Left colon (tissue), 2 donors: ENCODE measurements around the gene EP400. TPM values are rescaled to one million over a fixed set of nuclear protein-coding genes. Genes with fewer than 3 reads are reported as not detected.

Source experiments
- ATAC-seq: fragments of 200-7000 bp; cut with Tn5 transposase; one replicate; pipeline ENCODE4 v1.9.1; 2020; ENCODE audit warnings: mild to moderate bottlenecking, moderate library complexity
- DNase-seq, 2 donors: peaks; one replicate each; pipeline ENCODE4 v3.0.0-alpha.2; 2020
- intact Hi-C, 2 donors: fragments of 100-400 bp; cut with DNase I in 1 of 2; cut with micrococcal nuclease in 1 of 2; formaldehyde crosslinking; loops; one replicate each; pipeline versions ENCODE4 v1.11.2 to v1.14.0; 2022; cut with DNase I, micrococcal nuclease
- total RNA-seq, 2 donors: library from RNA; stranded (reverse); fragmentation: NEBNext Ultra II Directional; extraction: Animal tissue kit (Norgen Biotek cat#: 25700); gene quantifications; one replicate each; pipeline ENCODE4 v1.2.1, GENCODE V29; 2021
- donor health status: DM: no; HTN: no; CAD: no.
- donor health status: DM: yes; HTN: yes; CAD: no.

The EP400 gene
- total RNA-seq, 2 donors from 2014 or later, result 28.2 to 38.2 TPM

GRCh38 chr12:132052196-132052932 lies 102.6 kb downstream of the EP400 start:
- ATAC-seq (no peak), DNase-seq (no peak)
- intact Hi-C loops, result no loop called here

GRCh38 chr12:132053338-132054330 lies 103.9 kb downstream of the EP400 start:
- ATAC-seq (no peak), DNase-seq (no peak)
- intact Hi-C loops, result no loop called here

- intact Hi-C loops, result no loop called here
- no peak for ATAC-seq
These were observed 105.2 kb downstream of the EP400 start for GRCh38 chr12:132054983-132055382.

GRCh38 chr12:132055535-132056096 lies 105.9 kb downstream of the EP400 start:
- ATAC-seq, result no peak
- intact Hi-C loops, result no loop called here
- no peak for DNase-seq

More at GRCh38 chr12:132054983-132055382, 105.2 kb downstream of the EP400 start:
- DNase-seq, result no peak

- DNase-seq (no peak), ATAC-seq (no peak)
- intact Hi-C loops, result no loop called here
These were observed 106.6 kb downstream of the EP400 start for GRCh38 chr12:132056320-132056719.

GRCh38 chr12:132056951-132057350 lies 107.2 kb downstream of the EP400 start:
- intact Hi-C loops, result no loop called here
- ATAC-seq (no peak), DNase-seq (no peak)

GRCh38 chr12:132057691-132058090 lies 107.9 kb downstream of the EP400 start:
- intact Hi-C loops, result no loop called here
- ATAC-seq (no peak), DNase-seq (no peak)

GRCh38 chr12:132061197-132061596 lies 111.5 kb downstream of the EP400 start:
- DNase-seq, result no peak
- intact Hi-C loops, result no loop called here
- ATAC-seq, result no peak

- DNase-seq (no peak), ATAC-seq (no peak)
- intact Hi-C loops, result no loop called here
These were observed 112.1 kb downstream of the EP400 start for GRCh38 chr12:132061641-132062430.

GRCh38 chr12:132062481-132062880 lies 112.7 kb downstream of the EP400 start:
- ATAC-seq (no peak), DNase-seq (no peak)
- intact Hi-C loops, result no loop called here

- ATAC-seq (no peak), DNase-seq (no peak)
These were observed 113.7 kb downstream of the EP400 start for GRCh38 chr12:132063491-132063890.

GRCh38 chr12:132064631-132065030 lies 114.9 kb downstream of the EP400 start:
- DNase-seq (no peak), ATAC-seq (no peak)
- intact Hi-C loops, result no loop called here

More at GRCh38 chr12:132063491-132063890, 113.7 kb downstream of the EP400 start:
- intact Hi-C loops, result no loop called here

- DNase-seq (no peak), ATAC-seq (no peak)
- intact Hi-C loops, result no loop called here
These were observed 115.5 kb downstream of the EP400 start for GRCh38 chr12:132065203-132065602.

- intact Hi-C loops, result no loop called here
- ATAC-seq (no peak), DNase-seq (no peak)
These were observed 116.0 kb downstream of the EP400 start for GRCh38 chr12:132065609-132066344.

GRCh38 chr12:132066345-132066685 lies 116.6 kb downstream of the EP400 start:
- intact Hi-C loops, result no loop called here
- DNase-seq, result no peak
- ATAC-seq, result no peak

- ATAC-seq, result no peak
- intact Hi-C loops, result no loop called here
These were observed 117.0 kb downstream of the EP400 start for GRCh38 chr12:132066749-132067148.

GRCh38 chr12:132067182-132067581 lies 117.4 kb downstream of the EP400 start:
- intact Hi-C loops, result no loop called here
- ATAC-seq (no peak), DNase-seq (no peak)

More at GRCh38 chr12:132066749-132067148, 117.0 kb downstream of the EP400 start:
- no peak for DNase-seq

GRCh38 chr12:132068250-132068649 lies 118.5 kb downstream of the EP400 start:
- ATAC-seq (no peak), DNase-seq (no peak)
- intact Hi-C loops, result no loop called here
